GM12891 (cell line): ENCODE results near the gene CREB3L2.

ENCODE experiments used
- POLR2A ChIP-seq: IDR thresholded peaks from 2 replicates; pipeline ENCODE4 v1.6.1; 2011; ENCODE audit warnings: low read depth, low read length, control low read depth
- POLR2AphosphoS5 ChIP-seq: IDR thresholded peaks from 2 replicates; pipeline ENCODE4 v1.6.1; 2011; ENCODE audit warnings: low read depth, low read length, control low read depth
- SPI1 ChIP-seq: IDR thresholded peaks from 2 replicates; pipeline ENCODE4 v1.6.1; 2011; ENCODE audit warnings: low read depth, low read length, control low read depth
- TAF1 ChIP-seq: IDR thresholded peaks from 2 replicates; pipeline ENCODE4 v1.6.1; 2011; ENCODE audit warnings: low read depth, low read length, control low read depth

GRCh38 chr7:137870684-137871083, 131.2 kb downstream of the CREB3L2 start:
- TF ChIP-seq POLR2AphosphoS5: no peak
- TF ChIP-seq POLR2A: no peak
- TF ChIP-seq SPI1: no peak
- no peak for TF ChIP-seq TAF1
